ENCODE results near the gene WDR90. TPM values are rescaled to one million over a fixed set of nuclear protein-coding genes. Genes with fewer than 3 reads are reported as not detected.
A peak's percentile ranks its signal among the peaks of the same experiment; 100 is the strongest.

Gene WDR90
- total and polyA plus RNA-seq, 10 of the 15 experiments (the other 5 are each of a cell fraction or from before 2014, with no cell fraction given) = 2.0 to 65.0 (median 16.7) TPM

- TF ChIP-seq EGR1 (IDR thresholded peaks at IDR 0.05; ENCODE audit: borderline replicate concordance in 1 of 2, low read depth in 2 of 2, low read length in 2 of 2) (no peak), CHD1 (IDR thresholded peaks at IDR 0.05; ENCODE audit: low read depth, low read length) (no peak), NR2C1 (IDR thresholded peaks at IDR 0.05) (no peak), BCL3 (IDR thresholded peaks at IDR 0.05; ENCODE audit: borderline replicate concordance, insufficient read depth, low read depth, low read length, poor library complexity, severe bottlenecking) (no peak), SIN3A (IDR thresholded peaks at IDR 0.05; ENCODE audit: low read depth, low read length) (no peak), ZBED1 (IDR thresholded peaks at IDR 0.05; ENCODE audit: borderline replicate concordance) (no peak), MXI1 (IDR thresholded peaks at IDR 0.05; ENCODE audit: low read depth, low read length) (no peak), RAD51 (IDR thresholded peaks at IDR 0.05) (no peak), RAD21 (IDR thresholded peaks at IDR 0.05; ENCODE audit: insufficient read depth, low read depth, low read length) (peak; percentile 89), CHD2 (IDR thresholded peaks at IDR 0.05; ENCODE audit: borderline replicate concordance, low read depth, low read length) (no peak), EZH2 (IDR thresholded peaks at IDR 0.05; ENCODE audit: borderline replicate concordance, control insufficient read depth, low read depth, low read length) (no peak), CUX1 (IDR thresholded peaks at IDR 0.05; ENCODE audit: insufficient replicate concordance, low read depth, low read length) (no peak), TCF3 (IDR thresholded peaks at IDR 0.05; ENCODE audit: borderline replicate concordance, insufficient read depth, low read depth, low read length) (0 out of 2 replicates have a peak, but pooled peaks have one; percentile 22), SMC3 (IDR thresholded peaks at IDR 0.05; ENCODE audit: borderline replicate concordance, low read length) (peak; percentile 99), CREB1 (IDR thresholded peaks at IDR 0.05; ENCODE audit: low read depth) (no peak), ZBTB11 (CRISPR knock-in tag; IDR thresholded peaks at IDR 0.05) (no peak), HDAC2 (IDR thresholded peaks at IDR 0.05) (no peak), USF1 (IDR thresholded peaks at IDR 0.05; ENCODE audit: borderline replicate concordance, extremely low read length, insufficient read depth, low read depth, low read length) (no peak)
Measured at GRCh38 chr16:711548-712320, 62.6 kb downstream of the WDR90 start (continued).
